ENCODE measurements around the gene PNMA3.
A peak's percentile ranks its signal among the peaks of the same experiment; 100 is the strongest.
"Not testable (repeated sequence)": the region's sequence is repeated elsewhere in the genome, so short reads cannot be mapped to it uniquely, and the experiment has no call there.

The PNMA3 gene, protein sequence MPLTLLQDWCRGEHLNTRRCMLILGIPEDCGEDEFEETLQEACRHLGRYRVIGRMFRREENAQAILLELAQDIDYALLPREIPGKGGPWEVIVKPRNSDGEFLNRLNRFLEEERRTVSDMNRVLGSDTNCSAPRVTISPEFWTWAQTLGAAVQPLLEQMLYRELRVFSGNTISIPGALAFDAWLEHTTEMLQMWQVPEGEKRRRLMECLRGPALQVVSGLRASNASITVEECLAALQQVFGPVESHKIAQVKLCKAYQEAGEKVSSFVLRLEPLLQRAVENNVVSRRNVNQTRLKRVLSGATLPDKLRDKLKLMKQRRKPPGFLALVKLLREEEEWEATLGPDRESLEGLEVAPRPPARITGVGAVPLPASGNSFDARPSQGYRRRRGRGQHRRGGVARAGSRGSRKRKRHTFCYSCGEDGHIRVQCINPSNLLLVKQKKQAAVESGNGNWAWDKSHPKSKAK

GRCh38 chrX:153055871-153056749, at the start of gene PNMA3:
TSS of gene PNMA3 (plus strand) at chrX:153056470. CDS start at chrX:153057056, 586 bp downstream.
- no peak for DNase-seq

GRCh38 chrX:153017174-153017573, 39.1 kb upstream of the PNMA3 start:
- not testable (repeated sequence) for DNase-seq

DNA sequence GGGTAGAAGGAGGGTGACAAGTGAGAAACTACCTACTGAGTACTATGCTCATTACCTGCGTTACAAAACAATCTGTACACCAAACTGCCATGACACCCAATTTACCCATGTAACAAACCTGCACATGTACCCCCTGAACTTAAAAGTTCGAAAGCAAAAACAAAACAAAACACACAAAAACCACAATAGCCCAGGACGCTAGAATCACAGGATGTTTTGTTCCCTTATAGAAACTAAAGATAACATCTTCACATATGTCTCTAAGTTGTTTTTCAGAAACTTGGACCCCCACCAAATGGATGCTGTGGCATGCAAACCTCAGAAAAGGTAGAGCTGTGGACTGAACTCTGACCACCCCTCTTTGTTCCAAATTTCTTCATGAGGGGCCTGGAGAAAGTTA, 37.1 kb upstream of the PNMA3 start:
- no peak for DNase-seq

DNA sequence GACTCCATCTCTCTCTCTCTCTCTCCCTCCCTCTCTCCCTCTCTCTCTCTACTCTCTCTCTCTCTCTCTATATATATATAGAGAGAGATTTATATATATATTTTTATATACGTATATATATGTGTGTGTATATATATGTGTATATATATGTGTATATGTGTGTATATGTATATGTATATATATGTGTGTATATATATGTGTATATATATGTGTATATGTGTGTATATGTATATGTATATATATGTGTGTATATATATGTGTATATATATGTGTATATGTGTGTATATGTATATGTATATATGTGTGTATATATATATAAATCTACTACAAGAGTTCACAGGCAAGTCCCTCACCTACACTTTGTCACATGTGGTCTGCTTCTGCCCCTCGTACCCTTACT, 29.8 kb upstream of the PNMA3 start:
- DNase-seq: not testable (repeated sequence)

DNA sequence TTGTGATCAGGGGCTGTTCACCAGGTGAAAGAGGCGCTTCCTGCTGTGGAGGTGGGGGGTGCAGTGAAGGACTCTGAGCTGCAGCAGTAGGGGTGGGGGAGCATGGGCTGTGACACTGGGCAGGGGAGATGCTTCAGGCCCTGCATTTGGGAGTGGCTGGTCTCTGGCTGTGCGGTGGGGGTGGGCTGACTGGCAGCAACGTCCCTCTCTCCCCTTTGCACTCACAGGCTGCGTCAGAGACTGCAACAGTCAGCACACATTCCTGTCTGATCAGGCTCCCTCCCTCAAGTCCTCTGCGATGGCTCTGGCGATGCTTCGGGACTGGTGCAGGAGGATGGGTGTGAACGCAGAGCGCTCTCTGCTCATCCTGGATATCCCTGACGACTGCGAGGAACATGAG, 27.8 kb upstream of the PNMA3 start:
- DNase-seq: not testable (repeated sequence)

- DNase-seq: no peak
These were observed 27.1 kb upstream of the PNMA3 start for GRCh38 chrX:153029162-153029561.

DNA sequence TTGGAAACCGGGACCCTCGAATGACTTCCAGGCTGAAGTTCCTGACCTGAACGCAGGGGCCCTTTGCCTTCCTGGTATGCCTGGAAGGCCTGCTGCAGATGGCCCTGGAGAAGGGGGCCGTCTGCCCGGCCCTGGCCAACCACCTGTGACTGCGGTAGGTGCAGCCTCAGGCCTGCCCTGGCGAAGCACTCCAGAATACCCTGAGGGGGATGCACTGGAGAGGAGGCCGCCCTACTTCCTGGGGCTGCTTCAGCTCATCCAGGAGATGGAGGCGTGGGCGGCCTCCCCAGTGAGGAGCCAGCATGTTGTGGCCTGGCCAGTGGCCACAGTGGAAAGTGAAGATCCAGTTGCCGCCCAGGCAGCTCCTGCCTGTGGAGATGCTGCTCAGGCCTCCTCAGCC, 26.4 kb upstream of the PNMA3 start:
- DNase-seq: no peak

- DNase-seq: no peak
These were observed 25.5 kb upstream of the PNMA3 start for GRCh38 chrX:153030801-153031200.

DNA sequence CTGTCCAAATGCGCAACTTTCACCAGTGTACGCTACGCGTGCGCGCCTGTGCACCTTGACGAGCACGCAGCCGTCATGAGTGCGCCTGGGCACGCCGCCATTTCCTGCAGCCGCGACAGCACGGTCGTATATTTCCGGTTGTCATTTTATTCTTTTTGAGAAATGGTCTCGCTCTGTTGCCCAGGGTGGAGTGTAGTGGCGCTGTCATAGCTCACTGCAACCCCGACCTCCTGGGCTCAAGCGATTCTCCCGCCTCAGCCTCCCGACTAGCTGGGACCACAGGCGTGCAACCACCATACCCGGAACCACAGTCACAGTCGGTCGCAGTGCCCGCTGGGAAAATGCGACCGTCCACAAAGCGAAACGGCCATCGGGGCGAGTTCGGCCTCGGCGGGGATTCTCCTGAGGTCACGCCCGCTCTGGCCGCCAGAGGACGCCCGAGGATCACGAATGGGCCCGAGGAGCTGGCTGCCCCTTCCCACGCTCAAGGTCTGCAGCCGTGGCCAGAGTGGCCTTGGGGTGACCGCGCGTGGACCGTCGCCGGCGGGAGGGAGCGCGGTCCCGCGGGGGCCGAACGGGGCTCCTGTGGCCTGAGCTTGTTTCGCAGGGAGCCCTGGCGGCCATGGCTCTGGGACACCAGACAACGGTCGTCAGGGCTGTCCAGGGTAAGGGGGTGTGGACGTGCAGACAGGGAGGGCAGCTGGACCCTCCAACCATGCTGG, 23.7 kb upstream of the PNMA3 start:
- peak; percentile 9 for DNase-seq

DNA sequence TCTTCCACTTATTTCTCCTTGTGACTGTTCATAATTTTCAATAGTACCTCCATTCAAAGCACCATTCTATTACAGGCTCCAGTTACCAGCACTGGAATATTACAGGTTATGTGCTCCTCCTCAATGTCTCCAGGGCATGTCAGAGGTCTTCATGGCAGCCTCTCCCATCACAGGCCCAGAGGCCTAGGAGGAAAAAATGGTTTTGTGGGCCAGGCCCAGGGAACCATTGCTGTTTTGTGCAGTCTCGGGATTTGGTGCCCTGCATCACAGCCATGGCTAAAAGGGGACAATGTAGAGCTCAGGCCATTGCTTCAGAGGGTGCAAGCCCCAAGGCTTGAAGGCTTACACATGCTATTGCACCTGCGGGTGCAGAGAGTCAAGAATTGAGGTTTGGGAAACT, 7.2 kb upstream of the PNMA3 start:
- no peak for DNase-seq

DNA sequence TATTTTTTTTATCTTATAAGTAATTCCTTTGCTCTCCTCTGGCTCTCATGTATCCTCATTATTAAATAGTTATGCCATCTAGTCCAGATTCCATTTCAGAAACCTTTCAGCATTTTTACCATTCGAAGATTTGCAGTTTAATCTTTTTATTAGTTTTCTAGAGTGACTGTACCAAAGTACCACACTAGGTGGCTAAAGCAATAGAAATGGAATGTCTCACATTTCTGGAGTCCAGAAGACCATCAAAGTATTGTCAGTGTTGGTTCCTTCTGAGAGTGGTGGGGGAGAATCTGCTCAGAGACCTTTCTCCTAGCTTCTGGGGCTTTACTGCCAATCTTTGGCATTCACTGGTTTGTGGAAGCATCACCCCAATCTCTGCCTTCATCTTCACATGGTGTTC, 3.7 kb upstream of the PNMA3 start:
- no peak for DNase-seq

DNA sequence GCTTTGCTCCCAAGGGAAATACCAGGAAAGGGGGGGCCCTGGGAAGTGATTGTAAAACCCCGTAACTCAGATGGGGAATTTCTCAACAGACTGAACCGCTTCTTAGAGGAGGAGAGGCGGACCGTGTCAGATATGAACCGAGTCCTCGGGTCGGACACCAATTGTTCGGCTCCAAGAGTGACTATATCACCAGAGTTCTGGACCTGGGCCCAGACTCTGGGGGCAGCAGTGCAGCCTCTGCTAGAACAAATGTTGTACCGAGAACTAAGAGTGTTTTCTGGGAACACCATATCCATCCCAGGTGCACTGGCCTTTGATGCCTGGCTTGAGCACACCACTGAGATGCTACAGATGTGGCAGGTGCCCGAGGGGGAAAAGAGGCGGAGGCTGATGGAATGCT, 1.0 kb downstream of the PNMA3 start:
- no peak for DNase-seq

DNA sequence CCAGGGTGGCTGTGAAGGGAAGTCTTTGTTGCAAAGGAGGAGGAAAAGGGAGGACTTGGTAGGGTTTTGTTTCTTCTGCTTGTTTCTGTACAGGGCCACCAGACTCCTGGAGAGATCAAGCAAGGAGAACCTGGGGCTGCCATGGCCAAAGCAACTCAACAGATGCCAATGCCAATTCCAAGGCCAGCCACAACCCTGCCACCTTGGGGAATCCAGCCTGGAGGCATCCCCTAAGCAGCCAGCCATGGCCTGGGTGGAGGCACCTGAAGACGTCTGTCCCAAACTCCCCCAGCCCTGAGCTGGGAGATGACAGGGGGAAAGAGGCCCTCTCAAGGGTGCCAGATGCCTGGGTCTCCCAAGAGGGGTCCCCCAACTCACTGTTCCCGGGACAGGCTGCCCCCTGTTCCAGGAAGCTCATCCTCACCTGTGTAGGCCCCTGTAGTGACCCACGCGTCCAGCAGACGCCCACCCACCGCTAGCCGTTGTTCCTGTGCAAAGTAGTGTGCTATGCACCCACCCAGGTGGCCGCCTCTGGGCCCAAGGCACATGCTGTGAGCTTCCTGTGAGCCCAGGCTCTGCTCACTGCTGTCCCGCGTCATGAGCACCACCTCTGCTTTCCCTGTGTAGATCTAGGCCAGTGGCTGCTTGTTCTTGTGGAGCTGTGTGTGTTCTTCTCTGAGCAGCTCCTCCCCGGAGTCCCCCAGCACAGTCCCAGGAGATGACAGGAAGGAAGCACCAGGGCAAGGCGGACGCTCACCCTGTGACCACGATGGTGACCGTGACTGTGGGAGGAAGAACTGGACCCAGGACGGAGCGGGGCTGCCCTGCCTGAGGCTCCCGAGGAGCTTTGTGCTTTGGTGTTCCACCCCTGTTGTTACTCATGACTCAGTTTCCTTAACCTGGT, 3.2 kb downstream of the PNMA3 start:
- no peak for DNase-seq

- no peak for DNase-seq
These were observed 3.8 kb downstream of the PNMA3 start for GRCh38 chrX:153060095-153060445.

DNA sequence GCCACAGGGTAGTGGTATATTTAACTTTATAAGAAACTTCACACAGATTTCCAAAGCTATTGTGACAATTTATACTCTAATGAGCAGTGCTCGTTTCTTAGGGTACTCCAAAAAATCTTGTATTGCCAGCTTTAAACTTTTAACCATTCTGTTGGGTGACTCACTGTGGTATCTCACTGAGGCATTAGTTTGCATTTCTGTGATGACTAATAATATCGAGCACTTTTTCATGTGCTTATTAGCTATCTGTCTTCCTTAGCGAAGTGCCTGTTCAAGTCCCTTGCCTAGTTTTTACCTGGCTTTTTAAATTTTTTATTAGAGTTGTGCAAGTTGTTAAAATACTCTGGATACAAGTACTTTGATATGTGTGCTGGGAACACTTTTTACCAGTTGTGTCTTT, 5.5 kb downstream of the PNMA3 start:
- no peak for DNase-seq

- no peak for DNase-seq
These were observed 7.0 kb downstream of the PNMA3 start for GRCh38 chrX:153063315-153063714.

- no peak for DNase-seq
These were observed 7.8 kb downstream of the PNMA3 start for GRCh38 chrX:153064061-153064460.

DNA sequence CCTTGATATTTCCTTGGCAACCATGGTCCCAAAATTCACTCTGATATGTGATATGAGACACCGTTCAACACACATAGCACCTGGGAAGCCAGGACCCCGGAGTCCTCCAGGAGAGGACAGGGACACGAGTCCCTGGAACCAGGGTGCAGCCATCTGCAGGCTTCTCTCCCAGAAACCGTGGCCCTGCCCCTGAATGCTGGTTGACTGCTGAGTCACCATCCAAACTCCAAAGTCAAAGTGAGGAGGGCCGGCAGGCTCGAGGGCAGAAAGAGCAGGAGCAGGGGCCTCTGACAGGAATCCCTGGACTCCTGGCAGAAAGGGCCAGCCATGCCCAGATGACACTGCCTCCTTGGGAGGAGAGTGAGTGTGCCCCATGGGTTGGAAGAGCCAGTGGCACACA, 9.1 kb downstream of the PNMA3 start:
- no peak for DNase-seq

DNA sequence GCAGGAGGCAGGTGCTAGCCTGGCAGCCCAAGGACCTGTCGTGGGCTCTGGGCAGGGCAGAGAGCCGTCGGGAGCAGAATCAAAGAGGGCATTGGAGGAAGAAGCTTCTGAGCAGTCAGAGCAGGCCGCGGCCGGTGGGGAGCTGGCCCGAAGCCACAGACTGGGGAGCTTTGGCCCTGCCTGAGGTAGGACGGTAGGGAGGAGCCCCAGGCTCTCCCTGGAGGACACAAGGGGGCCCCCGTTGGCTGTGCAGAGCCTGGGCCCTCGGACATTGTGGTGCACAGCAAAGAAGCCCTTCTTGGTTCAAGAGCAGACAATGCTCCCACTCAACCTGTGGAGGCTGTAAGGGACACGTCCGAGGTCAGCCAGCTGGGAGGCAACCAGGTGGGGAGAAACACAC, 10.1 kb downstream of the PNMA3 start:
- not testable (repeated sequence) for DNase-seq

DNA sequence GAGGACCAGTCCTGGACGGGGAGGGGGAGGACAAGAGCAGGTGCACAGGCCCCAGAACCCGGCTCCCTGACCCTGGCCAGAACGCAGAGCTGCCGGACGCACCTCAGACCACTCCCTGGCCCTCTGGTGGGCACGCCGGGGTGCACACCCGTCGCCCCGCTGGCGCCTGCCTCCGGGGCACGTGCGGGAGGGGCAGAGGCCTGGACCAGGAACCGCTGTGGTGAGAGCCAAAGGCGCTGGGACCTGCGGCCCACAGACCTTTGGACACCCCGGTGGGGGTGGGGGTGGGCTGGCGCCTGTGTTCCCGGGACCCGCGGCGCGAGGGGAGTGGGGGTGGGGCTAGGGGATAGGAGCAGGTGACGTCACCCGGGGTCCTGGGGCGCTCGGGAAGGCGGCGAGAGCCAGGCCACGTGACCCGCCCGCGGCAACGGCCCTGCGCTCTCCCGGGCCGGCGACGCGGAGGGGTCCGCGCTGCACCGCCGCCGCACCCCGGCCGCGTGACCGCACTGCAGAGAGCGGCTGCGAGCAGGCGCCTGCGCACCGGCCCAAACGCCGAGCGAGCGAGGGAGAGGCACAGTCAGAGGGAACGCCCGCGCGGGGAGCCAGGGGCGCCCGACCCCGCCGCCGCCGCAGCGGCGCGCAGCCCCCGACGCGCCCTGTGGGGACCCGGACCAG, 15.8 kb downstream of the PNMA3 start, which contains the start of gene PNMA6A:
Gene PNMA6A, plus strand, starts transcription at position 546 of the 675 bp plus-strand sequence. CDS start 609 bp downstream, outside the sequence.
- DNase-seq: not testable (repeated sequence)

- DNase-seq: not testable (repeated sequence)
These were observed 17.1 kb downstream of the PNMA3 start for GRCh38 chrX:153073331-153073730.
